ENCODE data around the gene SNX19.

Gene SNX19

GRCh38 chr11:130837194-130837593 is 79.1 kb downstream of the SNX19 start:
- no peak for DNase-seq

- DNase-seq = no peak
These were observed 81.4 kb downstream of the SNX19 start for GRCh38 chr11:130834886-130835285.

- DNase-seq = no peak
These were observed 83.5 kb downstream of the SNX19 start for GRCh38 chr11:130832566-130833425.

- no peak for DNase-seq
These were observed 84.3 kb downstream of the SNX19 start for GRCh38 chr11:130831976-130832375.

GRCh38 chr11:130831506-130831905 is 84.8 kb downstream of the SNX19 start:
- DNase-seq = no peak

GRCh38 chr11:130830566-130830965 is 85.7 kb downstream of the SNX19 start:
- no peak for DNase-seq

- DNase-seq = no peak
These were observed 86.3 kb downstream of the SNX19 start for GRCh38 chr11:130829920-130830511.

- no peak for DNase-seq
These were observed 87.5 kb downstream of the SNX19 start for GRCh38 chr11:130828741-130829140.

GRCh38 chr11:130827451-130828377 is 88.6 kb downstream of the SNX19 start:
- DNase-seq = no peak

GRCh38 chr11:130826572-130826971 is 89.7 kb downstream of the SNX19 start:
- no peak for DNase-seq

GRCh38 chr11:130825983-130826382 is 90.3 kb downstream of the SNX19 start:
- no peak for DNase-seq

- DNase-seq = no peak
These were observed 90.7 kb downstream of the SNX19 start for GRCh38 chr11:130825561-130825960.
